ENCODE results near the gene GDAP2. TPM values are rescaled to one million over a fixed set of nuclear protein-coding genes. Genes with fewer than 3 reads are reported as not detected.
A peak's percentile ranks its signal among the peaks of the same experiment; 100 is the strongest.

The GDAP2 gene
- total and polyA plus RNA-seq, 3 donors from 2014 or later, result 20.0 to 47.6 (median 44.7) TPM

DNA sequence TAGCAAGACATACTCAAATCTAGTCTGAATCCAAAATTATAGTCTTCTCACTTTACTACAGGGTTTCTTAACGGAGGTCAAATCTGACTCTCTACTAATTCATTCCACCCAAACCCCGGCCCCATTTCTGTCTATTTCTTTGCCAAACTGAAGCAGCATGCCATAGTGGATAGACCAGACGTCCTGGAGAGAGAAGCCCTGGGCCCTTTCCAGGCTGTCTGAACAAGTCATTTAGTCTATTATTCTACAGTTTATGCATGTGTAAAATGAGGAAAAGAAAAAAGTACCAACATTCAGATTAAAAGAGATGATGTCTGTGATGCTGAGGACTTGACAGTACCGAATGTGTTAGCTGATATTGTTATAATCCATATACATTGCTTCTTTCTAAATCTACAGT lies 95.0 kb downstream of the GDAP2 start:
- no peaks in the 10 kb centered on the region for H3K36me3 ChIP-seq (ENCODE audit: low read depth, missing control alignments)
- DNase-seq, result no peak
- H3K4me1 ChIP-seq, result no peaks in the 10 kb centered on the region
- 78 to 85% methylated on average over 4 of the region's 4 CpGs for WGBS, 2 donors
- no peaks in the 10 kb centered on the region for H3K9me3 ChIP-seq
- H3K27ac ChIP-seq, result no peak overlapping the region
- H3K4me3 ChIP-seq, result no peak overlapping the region
- no peak for TF ChIP-seq POLR2A (IDR thresholded peaks at IDR 0.05)
- TF ChIP-seq, protein P1, sequence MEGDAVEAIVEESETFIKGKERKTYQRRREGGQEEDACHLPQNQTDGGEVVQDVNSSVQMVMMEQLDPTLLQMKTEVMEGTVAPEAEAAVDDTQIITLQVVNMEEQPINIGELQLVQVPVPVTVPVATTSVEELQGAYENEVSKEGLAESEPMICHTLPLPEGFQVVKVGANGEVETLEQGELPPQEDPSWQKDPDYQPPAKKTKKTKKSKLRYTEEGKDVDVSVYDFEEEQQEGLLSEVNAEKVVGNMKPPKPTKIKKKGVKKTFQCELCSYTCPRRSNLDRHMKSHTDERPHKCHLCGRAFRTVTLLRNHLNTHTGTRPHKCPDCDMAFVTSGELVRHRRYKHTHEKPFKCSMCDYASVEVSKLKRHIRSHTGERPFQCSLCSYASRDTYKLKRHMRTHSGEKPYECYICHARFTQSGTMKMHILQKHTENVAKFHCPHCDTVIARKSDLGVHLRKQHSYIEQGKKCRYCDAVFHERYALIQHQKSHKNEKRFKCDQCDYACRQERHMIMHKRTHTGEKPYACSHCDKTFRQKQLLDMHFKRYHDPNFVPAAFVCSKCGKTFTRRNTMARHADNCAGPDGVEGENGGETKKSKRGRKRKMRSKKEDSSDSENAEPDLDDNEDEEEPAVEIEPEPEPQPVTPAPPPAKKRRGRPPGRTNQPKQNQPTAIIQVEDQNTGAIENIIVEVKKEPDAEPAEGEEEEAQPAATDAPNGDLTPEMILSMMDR (IDR thresholded peaks at IDR 0.05), result no peak
- intact Hi-C loops (cut with DNase I; ENCODE audit: low total_unique reads), result no loop called here
- no peaks in the 10 kb centered on the region for H3K27me3 ChIP-seq

DNA sequence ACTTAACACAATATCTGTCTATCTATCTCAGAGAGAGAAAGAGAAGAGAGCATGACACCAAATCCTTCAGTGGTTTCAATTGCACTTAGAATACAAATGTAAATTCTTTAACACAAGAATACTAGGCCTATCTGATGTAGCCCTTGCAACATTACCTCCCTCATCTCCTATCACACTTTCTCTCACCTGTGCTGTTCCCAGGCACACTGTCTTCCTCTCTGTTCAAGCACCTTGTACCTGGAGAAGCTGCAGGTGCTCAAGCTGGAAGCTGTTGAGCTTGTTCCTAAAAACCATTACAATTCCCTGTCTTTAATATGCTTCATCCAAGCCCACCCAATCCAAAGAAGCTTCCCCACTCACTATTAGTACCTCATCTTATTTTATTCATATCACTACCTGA lies 97.0 kb downstream of the GDAP2 start:
- DNase-seq, result no peak
- TF ChIP-seq, protein P1 (IDR thresholded peaks at IDR 0.05), result no peak
- no peak for TF ChIP-seq POLR2A (IDR thresholded peaks at IDR 0.05)
- H3K27me3 ChIP-seq, result no peaks in the 10 kb centered on the region
- no peaks in the 10 kb centered on the region for H3K9me3 ChIP-seq
- no peak overlapping the region for H3K4me3 ChIP-seq
- H3K36me3 ChIP-seq (ENCODE audit: low read depth, missing control alignments), result no peaks in the 10 kb centered on the region
- intact Hi-C loops (cut with DNase I; ENCODE audit: low total_unique reads), result no loop called here
- no peak overlapping the region for H3K27ac ChIP-seq
- no peaks in the 10 kb centered on the region for H3K4me1 ChIP-seq

DNA sequence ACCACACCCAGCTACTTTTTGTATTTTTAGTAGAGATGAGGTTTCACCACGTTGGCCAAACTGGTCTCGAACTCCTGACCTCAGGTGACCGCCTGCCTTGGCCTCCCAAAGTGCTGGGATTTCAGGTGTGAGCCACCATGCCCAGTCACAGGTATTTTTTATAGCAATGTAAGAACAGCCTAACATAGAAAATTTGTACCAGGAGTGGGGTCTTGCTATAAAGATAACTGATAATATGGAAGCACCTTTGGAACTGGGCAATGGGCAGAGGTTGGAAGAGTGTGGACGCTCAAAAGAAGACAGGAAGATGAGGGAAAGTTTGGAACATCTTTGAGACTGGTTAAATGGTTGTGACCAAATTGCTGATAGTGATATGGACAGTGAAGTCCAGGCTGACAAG lies 99.2 kb downstream of the GDAP2 start:
- intact Hi-C loops (cut with DNase I; ENCODE audit: low total_unique reads), result no loop called here
- H3K9me3 ChIP-seq, result no peaks in the 10 kb centered on the region
- no peak overlapping the region for H3K4me3 ChIP-seq
- H3K27ac ChIP-seq, result no peak overlapping the region
- 81 to 96% methylated on average over 4 of the region's 4 CpGs for WGBS, 2 donors
- H3K27me3 ChIP-seq, result no peaks in the 10 kb centered on the region
- DNase-seq, result no peak
- no peak for TF ChIP-seq POLR2A (IDR thresholded peaks at IDR 0.05)
- TF ChIP-seq, protein P1 (IDR thresholded peaks at IDR 0.05), result no peak
- H3K4me1 ChIP-seq, result peaks cover 5% of the 10 kb centered on the region
- H3K36me3 ChIP-seq (ENCODE audit: low read depth, missing control alignments), result no peaks in the 10 kb centered on the region

DNA sequence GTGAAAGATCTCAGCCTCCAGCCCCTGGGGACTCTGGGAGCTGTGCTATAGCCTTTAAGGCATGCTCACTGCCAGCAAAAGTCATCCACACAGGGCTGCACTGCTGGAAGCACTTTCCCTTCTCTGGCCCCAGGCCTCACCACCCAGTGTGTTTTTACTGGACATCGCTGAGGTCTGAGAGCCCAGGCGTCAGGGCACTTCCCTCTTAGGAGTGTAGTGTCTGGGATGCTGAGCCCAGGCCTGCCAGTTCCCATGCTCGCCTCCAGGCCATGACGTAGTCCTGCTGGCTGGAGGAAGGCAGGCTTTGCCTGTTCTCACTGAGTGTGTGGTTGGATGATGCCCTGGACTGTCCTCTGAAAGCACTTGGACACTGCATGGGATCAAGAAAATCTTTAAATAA lies 101.2 kb downstream of the GDAP2 start:
- no peaks in the 10 kb centered on the region for H3K9me3 ChIP-seq
- WGBS, 2 donors, result 41 to 63% methylated on average over 3 to 4 of the region's 4 CpGs
- peaks cover 5% of the 10 kb centered on the region for H3K4me1 ChIP-seq
- no peaks in the 10 kb centered on the region for H3K36me3 ChIP-seq (ENCODE audit: low read depth, missing control alignments)
- intact Hi-C loops (cut with DNase I; ENCODE audit: low total_unique reads), result no loop called here
- H3K4me3 ChIP-seq, result no peak overlapping the region
- DNase-seq, result peak; percentile 63
- H3K27me3 ChIP-seq, result no peaks in the 10 kb centered on the region
- no peak for TF ChIP-seq POLR2A (IDR thresholded peaks at IDR 0.05)
- TF ChIP-seq, protein P1 (IDR thresholded peaks at IDR 0.05), result peak in 1 of 3 experiments; percentile 9
- H3K27ac ChIP-seq, result peak overlapping the region in 1 of 2 donors; percentile 43

DNA sequence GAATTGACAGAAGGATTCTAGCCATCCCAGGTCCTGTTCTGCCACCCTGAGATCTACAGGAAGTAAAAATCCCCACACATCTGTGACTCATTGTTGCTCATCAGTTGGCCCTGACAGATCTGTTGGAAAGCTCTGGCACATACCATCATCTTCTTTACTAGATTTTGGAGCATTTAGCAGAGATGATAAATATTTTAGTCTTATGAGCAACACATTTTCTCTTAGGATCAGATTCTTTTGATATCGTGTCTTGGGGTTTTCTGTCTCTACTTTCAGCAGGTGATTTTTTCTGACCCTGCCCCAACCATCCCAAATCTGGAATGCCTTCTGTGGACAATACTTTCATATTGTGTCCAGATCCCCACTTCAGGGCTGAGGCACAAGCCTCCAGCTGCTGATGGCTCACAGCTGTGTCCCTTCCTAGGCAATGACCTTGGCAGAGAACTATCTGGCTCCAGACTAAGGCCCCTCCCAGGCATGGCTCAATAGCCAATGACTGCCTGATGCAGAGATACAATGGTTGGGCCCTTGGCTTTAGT lies 102.8 kb downstream of the GDAP2 start:
- no peak overlapping the region for H3K4me3 ChIP-seq
- TF ChIP-seq, protein P1 (IDR thresholded peaks at IDR 0.05), result no peak
- no peak for TF ChIP-seq POLR2A (IDR thresholded peaks at IDR 0.05)
- intact Hi-C loops (cut with DNase I; ENCODE audit: low total_unique reads), result no loop called here
- DNase-seq, result no peak
- H3K36me3 ChIP-seq (ENCODE audit: low read depth, missing control alignments), result no peaks in the 10 kb centered on the region
- WGBS, 2 donors, result 52 to 84% methylated on average over 1 of the region's 1 CpG
- H3K4me1 ChIP-seq, result peaks cover 5% of the 10 kb centered on the region
- H3K27me3 ChIP-seq, result no peaks in the 10 kb centered on the region
- H3K27ac ChIP-seq, result no peak overlapping the region
- H3K9me3 ChIP-seq, result no peaks in the 10 kb centered on the region
